Activated CD4-positive, alpha-beta T cell treated with anti-CD3 and anti-CD28 coated beads for 36 hours (primary cell): ENCODE results near the gene MGST2. TPM values are rescaled to one million over a fixed set of nuclear protein-coding genes. Genes with fewer than 3 reads are reported as not detected.

Source experiments
- ATAC-seq: fragments of 200-7000 bp; cut with Tn5 transposase; one replicate; pipeline ENCODE4 v1.10.0; 2021; ENCODE audit warnings: mild to moderate bottlenecking, moderate library complexity
- CTCF ChIA-PET: fragments of 350-600 bp; sonication (Branson Sonifier 250); formaldehyde crosslinking; loops from one replicate; lab custom pipeline; 2021; ENCODE audit warnings: antibody characterized with exemption; lab: Charles Lee
- POLR2A ChIA-PET: fragments of 350-600 bp; sonication (Branson Sonifier 250); formaldehyde crosslinking; loops from one replicate; lab custom pipeline; 2021; ENCODE audit warnings: antibody characterized with exemption, inconsistent platforms; lab: Charles Lee
- DNase-seq: peaks from one replicate; pipeline ENCODE4 v3.0.0-alpha.2; 2020
- H3K27ac Mint-ChIP-seq: one replicate; pipeline ENCODE4 v1.8.0; 2021; ENCODE audit warnings: mixed read lengths
- H3K27me3 Mint-ChIP-seq: one replicate; pipeline ENCODE4 v1.8.0; 2021; ENCODE audit warnings: mixed read lengths
- H3K36me3 Mint-ChIP-seq: one replicate; pipeline ENCODE4 v1.8.0; 2021; ENCODE audit warnings: low read depth, mixed read lengths
- H3K4me1 Mint-ChIP-seq: one replicate; pipeline ENCODE4 v1.8.0; 2021; ENCODE audit warnings: mixed read lengths
- H3K4me3 Mint-ChIP-seq: one replicate; pipeline ENCODE4 v1.8.0; 2021; ENCODE audit warnings: mild to moderate bottlenecking, moderate library complexity, mixed read lengths
- H3K9me3 Mint-ChIP-seq: one replicate; pipeline ENCODE4 v1.8.0; 2021; ENCODE audit warnings: low read depth, mixed read lengths
- intact Hi-C, 2 experiments: fragments of 100-400 bp; cut with DNase I in 1 of 2; cut with micrococcal nuclease in 1 of 2; formaldehyde crosslinking; loops; one replicate each; pipeline versions ENCODE4 v1.14.2 to v1.15.1; 2022 to 2024; cut with DNase I, micrococcal nuclease
- total RNA-seq, 2 experiments: library from RNA; stranded (reverse); gene quantifications; one replicate each; pipeline ENCODE4 v1.2.3, GENCODE V29; 2021

Gene MGST2
- total RNA-seq, 2 experiments from 2014 or later, result 28.9 to 32.8 TPM

DNA sequence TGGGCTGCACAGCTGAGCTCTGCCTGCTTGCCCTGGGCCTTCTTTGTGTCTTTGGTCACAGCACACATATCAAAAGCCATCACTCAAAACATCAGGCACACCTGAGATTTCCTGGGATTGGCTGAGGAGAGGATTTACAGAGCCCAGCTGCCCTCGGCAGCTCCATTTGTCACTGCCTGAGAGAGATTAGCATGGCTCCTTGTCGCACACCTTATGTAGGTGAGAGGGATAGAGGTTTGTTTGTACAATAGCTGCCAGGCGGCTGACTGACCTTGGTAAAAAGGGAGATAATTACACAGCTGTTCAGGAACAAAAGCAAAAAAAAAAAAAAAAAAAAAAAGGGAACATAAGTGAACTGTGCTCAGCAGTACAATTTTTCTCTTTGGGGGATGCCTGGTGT is 63.2 kb downstream of the MGST2 start:
- no peak overlapping the region for H3K4me3 Mint-ChIP-seq
- intact Hi-C loops, result no loop called here
- ChIA-PET CTCF (interaction anchor here (1.2 kb wide), 1 partner anchor 234 kb away, joined by 4 read pairs; no protein-coding TSS in a partner anchor), POLR2A (no interaction called here)
- DNase-seq (no peak), ATAC-seq (no peak)
- H3K4me1 Mint-ChIP-seq, result no peaks in the 10 kb centered on the region
- peaks cover 1% of the 10 kb centered on the region for H3K36me3 Mint-ChIP-seq
- no peak overlapping the region for H3K27ac Mint-ChIP-seq
- no peaks in the 10 kb centered on the region for H3K9me3 Mint-ChIP-seq
- H3K27me3 Mint-ChIP-seq, result peaks cover 6% of the 10 kb centered on the region

DNA sequence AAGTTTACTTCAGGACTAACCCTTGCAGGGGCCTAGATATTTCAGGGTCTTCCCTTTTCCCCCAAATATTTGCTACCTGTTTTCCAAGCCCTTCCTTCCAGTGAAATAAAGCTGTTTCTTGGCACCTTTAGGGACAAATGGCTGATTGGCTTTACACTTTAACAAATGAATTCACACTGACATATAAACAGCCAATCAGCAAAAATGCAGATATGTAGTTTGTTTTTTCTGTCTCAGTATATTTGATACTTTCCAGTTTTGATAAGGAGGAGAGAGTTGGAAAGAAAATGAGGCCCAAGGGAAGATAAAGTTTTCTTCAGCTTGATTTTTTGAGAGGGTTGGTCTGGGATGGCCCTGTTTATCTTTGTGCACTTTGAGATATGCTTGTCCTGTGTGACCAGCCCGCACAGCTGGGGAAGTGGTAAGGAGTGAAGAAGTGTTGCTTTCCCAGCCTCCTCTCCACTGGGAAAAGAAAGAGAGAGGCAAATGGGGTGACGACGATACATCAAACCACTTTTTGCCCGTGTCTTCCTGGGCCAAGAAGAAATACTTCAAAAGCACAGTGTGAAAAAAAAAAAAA is 67.5 kb downstream of the MGST2 start:
- H3K9me3 Mint-ChIP-seq, result no peaks in the 10 kb centered on the region
- H3K27ac Mint-ChIP-seq, result no peak overlapping the region
- ChIA-PET POLR2A (no interaction called here), CTCF (interaction anchor here (0.6 to 1.7 kb wide), 6 partner anchors 12 to 627 kb away, joined by 3 to 6 read pairs (median 4); no protein-coding TSS in a partner anchor)
- no peaks in the 10 kb centered on the region for H3K36me3 Mint-ChIP-seq
- H3K4me1 Mint-ChIP-seq, result peaks cover 13% of the 10 kb centered on the region
- ATAC-seq (no peak), DNase-seq (no peak)
- H3K27me3 Mint-ChIP-seq, result peaks cover 33% of the 10 kb centered on the region
- H3K4me3 Mint-ChIP-seq, result no peak overlapping the region
- intact Hi-C loops, result loop anchor here in 1 of 2 experiments (5.0 kb wide), 1 partner anchor 131 kb away; no protein-coding TSS in a partner anchor

DNA sequence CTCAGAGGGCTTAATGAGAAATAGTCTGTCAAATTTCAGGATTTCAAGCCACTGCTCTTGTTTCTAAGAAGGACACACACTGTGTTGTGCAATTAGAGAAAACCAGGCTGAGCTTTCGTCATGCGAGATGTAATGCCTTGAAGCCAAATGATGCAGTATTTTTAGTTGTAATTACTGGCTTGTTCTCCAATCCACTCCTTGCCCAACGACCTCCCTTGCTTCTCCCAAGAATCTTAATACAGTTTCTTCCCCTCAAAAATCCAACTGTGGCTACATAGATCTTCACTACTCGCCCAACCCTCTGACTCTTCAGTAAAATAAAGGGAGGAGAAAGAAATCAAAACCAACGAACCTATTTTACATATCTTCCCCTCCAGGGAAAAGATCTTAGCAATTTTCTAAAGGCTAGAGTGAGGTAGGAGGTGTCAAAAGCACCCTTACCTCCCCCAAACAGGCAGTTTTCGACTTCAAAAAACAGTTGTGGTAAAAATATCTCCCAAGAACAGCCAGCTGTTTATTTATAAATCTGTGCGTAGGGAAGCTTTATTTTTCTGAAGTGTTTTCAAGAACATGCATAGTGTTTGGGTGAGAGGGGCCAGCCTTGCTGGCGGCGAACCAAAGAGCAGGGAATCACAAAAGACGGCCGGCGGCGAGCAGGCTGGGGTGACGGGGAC is 68.7 kb downstream of the MGST2 start:
- Mint-ChIP-seq H3K27me3 (peaks cover 33% of the 10 kb centered on the region), H3K4me3 (peak overlapping the region; percentile 65), H3K9me3 (no peaks in the 10 kb centered on the region), H3K4me1 (peaks cover 13% of the 10 kb centered on the region), H3K36me3 (no peaks in the 10 kb centered on the region), H3K27ac (no peak overlapping the region)
- ATAC-seq, result no peak
- ChIA-PET POLR2A (no interaction called here), CTCF (interaction anchor here (0.6 to 1.4 kb wide), 14 partner anchors 10 to 625 kb away, joined by 3 to 8 read pairs (median 3); no protein-coding TSS in a partner anchor)
- no peak for DNase-seq
- intact Hi-C loops, result loop anchor here (1.0 to 5.0 kb wide), 6 partner anchors 78 to 626 kb away; no protein-coding TSS in a partner anchor

GRCh38 chr4:139734875-139735380 is 69.3 kb downstream of the MGST2 start:
- peak; percentile 83 for ATAC-seq
- POLR2A ChIA-PET, result no interaction called here
- Mint-ChIP-seq H3K27ac (no peak overlapping the region), H3K4me1 (peaks cover 13% of the 10 kb centered on the region), H3K27me3 (peaks cover 33% of the 10 kb centered on the region), H3K9me3 (no peaks in the 10 kb centered on the region), H3K36me3 (no peaks in the 10 kb centered on the region), H3K4me3 (peak overlapping the region; percentile 65)
- intact Hi-C loops, result loop anchor here (1.0 to 5.0 kb wide), 13 partner anchors 78 to 638 kb away; partner anchors contain the start of gene SCOC (in 1 of the 2)
- CTCF ChIA-PET, result interaction anchor here (0.6 to 1.4 kb wide), 12 partner anchors 11 to 625 kb away, joined by 3 to 8 read pairs (median 3); no protein-coding TSS in a partner anchor
- DNase-seq, result peak; percentile 86

DNA sequence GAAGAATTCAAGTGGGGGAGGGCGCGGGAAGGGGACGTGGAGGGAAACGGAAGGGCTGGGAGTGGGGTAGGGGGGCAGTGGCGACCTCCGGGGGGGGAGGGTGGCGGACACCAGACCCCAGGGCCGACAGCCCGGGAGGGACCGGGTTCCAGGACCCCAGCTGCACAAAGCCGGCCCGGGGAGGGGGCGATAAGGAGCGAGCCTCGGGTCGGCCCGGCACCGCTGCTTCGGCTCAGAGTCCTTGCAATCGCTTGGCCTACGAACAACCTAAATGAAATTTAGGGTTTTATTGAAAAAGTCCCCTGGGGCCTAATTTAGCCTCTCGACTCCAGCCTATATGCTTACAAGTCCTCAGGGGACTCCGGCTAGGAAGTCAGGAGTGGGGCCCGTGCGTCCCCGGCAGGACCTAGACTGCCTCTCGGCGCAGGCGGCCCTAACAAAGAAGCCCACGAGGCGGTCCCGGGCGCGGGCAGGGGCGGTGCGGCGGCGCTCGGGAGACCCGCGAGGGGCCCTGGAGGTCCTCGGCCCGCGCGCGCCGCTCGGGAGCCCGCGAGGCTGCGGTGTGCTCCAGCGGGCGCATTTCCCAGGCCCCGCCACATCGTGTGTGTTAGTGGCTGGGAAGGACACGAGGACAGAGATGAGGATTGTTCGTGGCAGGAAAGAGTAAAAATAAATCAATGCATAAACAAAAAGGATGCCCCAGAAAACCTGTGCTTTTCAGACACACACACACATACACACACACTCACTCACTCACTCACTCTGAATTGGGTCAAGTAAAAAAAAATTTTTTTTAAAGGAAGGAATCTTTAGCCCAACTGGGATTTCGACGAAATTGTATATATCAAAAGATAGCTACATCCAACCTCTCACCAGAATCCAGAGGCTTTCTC is 70.0 kb downstream of the MGST2 start:
- Mint-ChIP-seq H3K4me1 (peaks cover 13% of the 10 kb centered on the region), H3K9me3 (no peaks in the 10 kb centered on the region), H3K27me3 (peaks cover 33% of the 10 kb centered on the region), H3K4me3 (peak overlapping the region; percentile 65), H3K36me3 (no peaks in the 10 kb centered on the region), H3K27ac (no peak overlapping the region)
- DNase-seq (peak; percentile 29), ATAC-seq (no peak)
- CTCF ChIA-PET, result interaction anchor here (1.1 to 1.6 kb wide), 8 partner anchors 9 to 624 kb away, joined by 3 to 8 read pairs (median 4); no protein-coding TSS in a partner anchor
- intact Hi-C loops, result loop anchor here (1.0 to 5.0 kb wide), 10 partner anchors 79 to 638 kb away; partner anchors contain the start of gene SCOC (in 1 of the 2)
- POLR2A ChIA-PET, result interaction anchor here (0.6 kb wide), 1 partner anchor 384 kb away, joined by 10 read pairs; no protein-coding TSS in a partner anchor

- peak; percentile 37 for ATAC-seq
- H3K4me3 Mint-ChIP-seq, result no peak overlapping the region
- no peaks in the 10 kb centered on the region for H3K36me3 Mint-ChIP-seq
- no peak overlapping the region for H3K27ac Mint-ChIP-seq
- DNase-seq, result peak; percentile 39
- no peaks in the 10 kb centered on the region for H3K9me3 Mint-ChIP-seq
- H3K27me3 Mint-ChIP-seq, result peaks cover 33% of the 10 kb centered on the region
- POLR2A ChIA-PET, result interaction anchor here (0.6 kb wide), 1 partner anchor 383 kb away, joined by 10 read pairs; no protein-coding TSS in a partner anchor
- CTCF ChIA-PET, result interaction anchor here (0.5 to 1.6 kb wide), 9 partner anchors 8 to 623 kb away, joined by 3 to 5 read pairs (median 3); no protein-coding TSS in a partner anchor
- peaks cover 13% of the 10 kb centered on the region for H3K4me1 Mint-ChIP-seq
- intact Hi-C loops, result loop anchor here (5.0 kb wide), 3 partner anchors 121 to 311 kb away; no protein-coding TSS in a partner anchor
These were observed 70.6 kb downstream of the MGST2 start for GRCh38 chr4:139736274-139736660.

GRCh38 chr4:139736661-139737060 is 71.0 kb downstream of the MGST2 start:
- no peaks in the 10 kb centered on the region for H3K9me3 Mint-ChIP-seq
- ATAC-seq (no peak), DNase-seq (no peak)
- CTCF ChIA-PET, result interaction anchor here (0.5 to 1.6 kb wide), 8 partner anchors 8 to 623 kb away, joined by 3 to 5 read pairs (median 4); no protein-coding TSS in a partner anchor
- peaks cover 33% of the 10 kb centered on the region for H3K27me3 Mint-ChIP-seq
- intact Hi-C loops, result loop anchor here (5.0 kb wide), 3 partner anchors 121 to 311 kb away; no protein-coding TSS in a partner anchor
- H3K4me1 Mint-ChIP-seq, result peaks cover 13% of the 10 kb centered on the region
- no peak overlapping the region for H3K4me3 Mint-ChIP-seq
- no peak overlapping the region for H3K27ac Mint-ChIP-seq
- H3K36me3 Mint-ChIP-seq, result no peaks in the 10 kb centered on the region
- POLR2A ChIA-PET, result interaction anchor here (0.6 kb wide), 1 partner anchor 383 kb away, joined by 10 read pairs; no protein-coding TSS in a partner anchor

- no peak overlapping the region for H3K4me3 Mint-ChIP-seq
- no peak overlapping the region for H3K27ac Mint-ChIP-seq
- CTCF ChIA-PET, result interaction anchor here (0.7 to 1.3 kb wide), 4 partner anchors 15 to 82 kb away, joined by 3 to 6 read pairs (median 4); no protein-coding TSS in a partner anchor
- peaks cover 13% of the 10 kb centered on the region for H3K4me1 Mint-ChIP-seq
- no peaks in the 10 kb centered on the region for H3K36me3 Mint-ChIP-seq
- intact Hi-C loops, result loop anchor here (5.0 kb wide), 3 partner anchors 118 to 308 kb away; no protein-coding TSS in a partner anchor
- H3K9me3 Mint-ChIP-seq, result no peaks in the 10 kb centered on the region
- POLR2A ChIA-PET, result interaction anchor here (0.6 to 0.7 kb wide), 2 partner anchors 170 to 634 kb away, joined by 3 to 4 read pairs; no protein-coding TSS in a partner anchor
- H3K27me3 Mint-ChIP-seq, result peaks cover 25% of the 10 kb centered on the region
- no peak for ATAC-seq
- no peak for DNase-seq
These were observed 73.4 kb downstream of the MGST2 start for GRCh38 chr4:139738846-139739613.

GRCh38 chr4:139740121-139740520 is 74.5 kb downstream of the MGST2 start:
- Mint-ChIP-seq H3K27me3 (peaks cover 18% of the 10 kb centered on the region), H3K4me1 (peaks cover 8% of the 10 kb centered on the region), H3K4me3 (no peak overlapping the region), H3K9me3 (no peaks in the 10 kb centered on the region), H3K27ac (no peak overlapping the region), H3K36me3 (no peaks in the 10 kb centered on the region)
- ChIA-PET CTCF (interaction anchor here (0.6 to 0.7 kb wide), 2 partner anchors 16 to 620 kb away, joined by 3 to 6 read pairs; no protein-coding TSS in a partner anchor), POLR2A (no interaction called here)
- ATAC-seq, result no peak
- intact Hi-C loops, result no loop called here
- DNase-seq, result no peak
